WERI-Rb-1 (cell line): Measurements from ENCODE around the gene ZNG1F.
"Not testable (repeated sequence)": the region's sequence is repeated elsewhere in the genome, so short reads cannot be mapped to it uniquely, and the experiment has no call there.

Source experiments
- DNase-seq: peaks from one replicate; pipeline ENCODE4 v3.0.0-alpha.2; 2020
- H3K27ac ChIP-seq: fragments of 250-450 bp; sonication (Bioruptor Pico); 2 replicates; pipeline ENCODE4 v1.5.1; 2020; ENCODE audit warnings: mild to moderate bottlenecking, moderate library complexity
- H3K27me3 ChIP-seq: fragments of 250-450 bp; sonication (Bioruptor Pico); 2 replicates; pipeline ENCODE4 v1.5.1; 2021; ENCODE audit warnings: mild to moderate bottlenecking, low read depth, moderate library complexity; ENCODE audit not compliant: insufficient read depth, severe bottlenecking
- H3K36me3 ChIP-seq: fragments of 250-450 bp; sonication (Bioruptor Pico); 2 replicates; pipeline ENCODE4 v1.5.1; 2020; ENCODE audit warnings: mild to moderate bottlenecking, moderate library complexity
- H3K4me3 ChIP-seq: 2 replicates; pipeline ENCODE4 v1.5.1; 2011; ENCODE audit warnings: low read depth, mild to moderate bottlenecking, control low read depth, low read length
- H3K9me3 ChIP-seq: fragments of 250-450 bp; sonication (Bioruptor Pico); 2 replicates; pipeline ENCODE4 v1.5.1; 2021; ENCODE audit warnings: mild to moderate bottlenecking, moderate library complexity; ENCODE audit not compliant: severe bottlenecking
- CTCF ChIP-seq: IDR thresholded peaks from 2 replicates; pipeline ENCODE4 v1.5.1; 2011; ENCODE audit warnings: low read depth, mild to moderate bottlenecking, control low read depth, inconsistent platforms, low read length

Gene ZNG1F

GRCh38 chr9:41189217-41189616 lies at the start of gene ZNG1F:
Gene ZNG1F (minus strand): TSS chr9:41189317. CDS start chr9:41189258, 59 bp downstream.
- H3K4me3 ChIP-seq, H3K27ac ChIP-seq, H3K27me3 ChIP-seq, H3K9me3 ChIP-seq, DNase-seq, H3K36me3 ChIP-seq: not testable (repeated sequence)

GRCh38 chr9:41237110-41237749 lies 48.1 kb upstream of the ZNG1F start:
- H3K9me3 ChIP-seq, H3K27me3 ChIP-seq, H3K36me3 ChIP-seq, H3K27ac ChIP-seq: not testable (repeated sequence)
- peak overlapping the region; percentile 13; the same call in 1 of the 2 replicates for H3K4me3 ChIP-seq
- peak; percentile 51 for DNase-seq

- H3K27ac ChIP-seq, H3K4me3 ChIP-seq, H3K36me3 ChIP-seq, H3K9me3 ChIP-seq, DNase-seq, H3K27me3 ChIP-seq: not testable (repeated sequence)
Measured at GRCh38 chr9:41236486-41237109, 47.5 kb upstream of the ZNG1F start.

GRCh38 chr9:41234811-41235805 lies 46.0 kb upstream of the ZNG1F start:
- not testable (repeated sequence) for H3K36me3 ChIP-seq, H3K27ac ChIP-seq, H3K27me3 ChIP-seq, DNase-seq, H3K9me3 ChIP-seq, H3K4me3 ChIP-seq

- not testable (repeated sequence) for H3K27ac ChIP-seq, H3K36me3 ChIP-seq, H3K27me3 ChIP-seq, H3K4me3 ChIP-seq, H3K9me3 ChIP-seq, DNase-seq
Measured at GRCh38 chr9:41234221-41234620, 45.1 kb upstream of the ZNG1F start.

- not testable (repeated sequence) for H3K27me3 ChIP-seq, H3K36me3 ChIP-seq, H3K4me3 ChIP-seq, H3K9me3 ChIP-seq, H3K27ac ChIP-seq
- peak; percentile 39 for DNase-seq
Measured at GRCh38 chr9:41232326-41232725, 43.2 kb upstream of the ZNG1F start.

- not testable (repeated sequence) for H3K27me3 ChIP-seq, H3K36me3 ChIP-seq, H3K9me3 ChIP-seq, H3K4me3 ChIP-seq, H3K27ac ChIP-seq
- DNase-seq = peak; percentile 44
Measured at GRCh38 chr9:41230418-41230817, 41.3 kb upstream of the ZNG1F start.

GRCh38 chr9:41229408-41230401 lies 40.6 kb upstream of the ZNG1F start:
- Histone ChIP-seq H3K9me3 (no peaks in the 10 kb centered on the region), H3K36me3 (no peaks in the 10 kb centered on the region), H3K27me3 (no peaks in the 10 kb centered on the region), H3K4me3 (no peak overlapping the region), H3K27ac (no peak overlapping the region)
- no peak for TF ChIP-seq CTCF
- no peak for DNase-seq

GRCh38 chr9:41219831-41220230 lies 30.7 kb upstream of the ZNG1F start:
- not testable (repeated sequence) for H3K4me3 ChIP-seq, H3K36me3 ChIP-seq, H3K27ac ChIP-seq, H3K9me3 ChIP-seq, DNase-seq, H3K27me3 ChIP-seq

- not testable (repeated sequence) for H3K27ac ChIP-seq, H3K4me3 ChIP-seq, H3K9me3 ChIP-seq, H3K36me3 ChIP-seq, DNase-seq, H3K27me3 ChIP-seq
Measured at GRCh38 chr9:41188439-41188838, 678 bp downstream of the ZNG1F start.

- H3K9me3 ChIP-seq, DNase-seq, H3K4me3 ChIP-seq, H3K36me3 ChIP-seq, H3K27ac ChIP-seq, H3K27me3 ChIP-seq: not testable (repeated sequence)
Measured at GRCh38 chr9:41174994-41175393, 14.1 kb downstream of the ZNG1F start.

GRCh38 chr9:41150116-41150515 lies 39.0 kb downstream of the ZNG1F start:
- not testable (repeated sequence) for H3K9me3 ChIP-seq, H3K36me3 ChIP-seq, H3K27me3 ChIP-seq, DNase-seq, H3K4me3 ChIP-seq, H3K27ac ChIP-seq
